Common myeloid progenitor, CD34-positive (primary cell): Measurements from ENCODE around the gene TMA16.

Source experiments
- CTCF ChIA-PET: fragments of 350-600 bp; sonication (Branson Sonifier 250); formaldehyde crosslinking; loops from one replicate; lab custom pipeline; 2021; ENCODE audit warnings: antibody characterized with exemption; lab: Charles Lee
- POLR2A ChIA-PET: fragments of 350-600 bp; sonication (Branson Sonifier 250); formaldehyde crosslinking; loops from one replicate; lab custom pipeline; 2021; ENCODE audit warnings: antibody characterized with exemption; lab: Charles Lee
- DNase-seq, 3 donors: peaks; one replicate each; pipeline versions ENCODE4 v3.0.0 to v3.0.0-alpha.2; 2013
- H3K27ac ChIP-seq, 2 experiments: 1 replicate in 1 of 2; 2 replicates in 1 of 2; pipeline ENCODE4 v1.7.0; 2013; ENCODE audit warnings: inconsistent platforms in 2 of 2, low read length in 2 of 2, mild to moderate bottlenecking in 2 of 2, low read depth in 1 of 2, moderate library complexity in 1 of 2; ENCODE audit not compliant: severe bottlenecking in 2 of 2, insufficient read depth in 1 of 2, poor library complexity in 1 of 2
- H3K27me3 ChIP-seq, 5 experiments: replicated peaks in 2 of 5; 1 replicate in 3 of 5; 2 replicates in 2 of 5; pipeline versions ENCODE4 v1.6.1 to v1.7.0; 2013; ENCODE audit warnings: low read length in 4 of 5, mild to moderate bottlenecking in 2 of 5, moderate library complexity in 2 of 5, inconsistent platforms in 1 of 5; ENCODE audit not compliant: insufficient read depth in 5 of 5, control insufficient read depth in 4 of 5
- H3K36me3 ChIP-seq, 4 experiments: 1 replicate in 2 of 4; 2 replicates in 2 of 4; pipeline versions ENCODE4 v1.6.1 to v1.7.0; 2013; ENCODE audit warnings: low read length in 3 of 4, control low read depth in 1 of 4, mild to moderate bottlenecking in 1 of 4; ENCODE audit not compliant: control insufficient read depth in 4 of 4, insufficient read depth in 4 of 4
- H3K4me1 ChIP-seq, 4 experiments: 1 replicate in 3 of 4; 2 replicates in 1 of 4; pipeline versions ENCODE4 v1.6.1 to v1.7.1; 2013; ENCODE audit warnings: low read length in 3 of 4, mild to moderate bottlenecking in 3 of 4, control low read depth in 1 of 4, inconsistent platforms in 1 of 4, moderate library complexity in 1 of 4; ENCODE audit not compliant: control insufficient read depth in 4 of 4, insufficient read depth in 4 of 4; ENCODE audit errors: control extremely low read depth in 1 of 4
- H3K4me3 ChIP-seq, 7 experiments: 1 replicate in 4 of 7; 2 replicates in 3 of 7; pipeline versions ENCODE4 v1.5.1 to v1.7.0; 2013; ENCODE audit warnings: mild to moderate bottlenecking in 7 of 7, low read length in 6 of 7, moderate library complexity in 6 of 7, inconsistent platforms in 2 of 7, low read depth in 2 of 7, control low read depth in 1 of 7; ENCODE audit not compliant: insufficient read depth in 4 of 7, control insufficient read depth in 1 of 7; ENCODE audit errors: extremely low read depth in 1 of 7
- H3K9me3 ChIP-seq, 5 experiments: 1 replicate in 4 of 5; 2 replicates in 1 of 5; pipeline versions ENCODE4 v1.6.1 to v1.7.1; 2013; ENCODE audit warnings: low read length in 4 of 5, mild to moderate bottlenecking in 2 of 5, inconsistent platforms in 1 of 5, low read depth in 1 of 5, moderate library complexity in 1 of 5; ENCODE audit not compliant: control insufficient read depth in 4 of 5, insufficient read depth in 2 of 5; ENCODE audit errors: control extremely low read depth in 1 of 5
- WGBS: methylation state at CpG from one replicate; pipeline ENCODE4 v1.1.5; 2013; ENCODE audit not compliant: insufficient coverage; 5-methylcytosine and 5-hydroxymethylcytosine counted together

The TMA16 gene

DNA sequence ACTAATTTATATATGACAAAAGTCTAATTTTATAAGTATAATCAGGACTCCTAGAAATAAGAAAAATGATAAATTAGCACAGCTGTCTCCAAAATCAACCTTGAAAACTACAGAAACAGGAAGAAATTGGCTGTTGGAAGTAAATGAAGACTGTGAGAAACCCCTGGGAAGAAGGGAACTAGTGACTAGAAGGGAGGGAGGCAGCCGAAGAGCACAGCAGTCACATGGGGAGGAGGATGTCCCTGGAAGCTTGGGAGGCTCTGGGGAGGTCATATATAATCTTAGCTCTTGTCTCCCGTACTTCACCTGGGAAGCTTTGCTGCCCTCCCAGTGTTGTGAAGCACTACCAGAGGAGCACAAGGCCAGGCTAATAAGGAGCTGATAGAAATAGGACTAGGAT lies 8.9 kb upstream of the TMA16 start:
- H3K4me1 ChIP-seq = peaks cover 0 to 7% (median 0%) of the 10 kb centered on the region in 4 experiments
- ChIA-PET CTCF (interaction anchor here (0.7 to 4.9 kb wide), 12 partner anchors 8 to 1246 kb away, joined by 3 to 117 read pairs (median 3); no protein-coding TSS in a partner anchor), POLR2A (no interaction called here)

DNA sequence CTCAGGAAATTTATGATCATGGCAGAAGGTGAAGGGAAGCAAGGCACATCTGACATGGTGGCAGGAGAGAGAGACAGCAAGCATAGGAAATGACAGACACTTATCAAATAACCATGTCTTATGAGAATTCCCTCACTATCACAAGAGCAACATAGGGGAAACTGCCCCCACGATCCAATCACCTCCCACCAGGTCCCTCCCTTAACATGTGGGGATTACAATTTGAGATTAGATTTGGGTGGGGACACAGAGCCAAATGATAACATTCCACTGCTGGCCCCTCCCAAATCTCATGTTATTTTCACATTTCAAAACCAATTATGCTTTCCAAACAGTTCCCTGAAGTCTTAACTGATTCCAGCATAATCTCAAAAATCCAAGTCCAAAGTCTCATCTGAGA lies 8.2 kb upstream of the TMA16 start:
- H3K9me3 ChIP-seq = peaks cover 0 to 4% (median 0%) of the 10 kb centered on the region in 5 experiments
- no peak overlapping the region for H3K4me3 ChIP-seq
- WGBS = no CpG with 5 or more reads among the region's 1 CpG
- H3K27ac ChIP-seq = no peak overlapping the region
- H3K4me1 ChIP-seq = peaks cover 0 to 7% (median 0%) of the 10 kb centered on the region in 4 experiments
- H3K27me3 ChIP-seq = no peaks in the 10 kb centered on the region
- no peak for DNase-seq
- no peaks in the 10 kb centered on the region for H3K36me3 ChIP-seq
- ChIA-PET POLR2A (no interaction called here), CTCF (interaction anchor here (0.9 to 4.9 kb wide), 8 partner anchors 16 to 194 kb away, joined by 3 to 117 read pairs (median 4); no protein-coding TSS in a partner anchor)

More for the DNA sequence above, 8.9 kb upstream of the TMA16 start:
- Histone ChIP-seq H3K4me3 (no peak overlapping the region), H3K36me3 (no peaks in the 10 kb centered on the region), H3K27ac (no peak overlapping the region), H3K27me3 (no peaks in the 10 kb centered on the region), H3K9me3 (peaks cover 0 to 4% (median 0%) of the 10 kb centered on the region in 5 experiments)
- WGBS = 80% methylated on average over 2 of the region's 2 CpGs
- DNase-seq = no peak

DNA sequence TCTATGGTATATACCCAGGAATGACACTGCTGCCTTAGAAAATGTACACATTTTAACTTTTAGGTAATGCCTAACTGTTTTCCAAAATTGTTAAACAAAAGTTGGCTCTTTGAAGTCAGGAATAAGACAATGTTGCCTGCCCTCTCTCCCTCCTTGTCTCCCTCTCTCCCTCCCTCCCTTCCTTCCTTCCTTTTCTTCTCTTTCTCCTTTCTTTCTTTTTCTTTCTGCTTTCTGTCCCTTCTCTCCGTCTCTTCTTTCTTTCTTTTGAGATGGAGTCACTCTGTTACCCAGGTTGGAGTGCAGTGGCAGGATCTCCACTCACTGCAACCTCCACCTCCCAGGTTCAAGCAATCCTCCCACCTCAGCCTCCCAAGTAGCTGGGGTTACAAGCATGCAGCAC lies 4.6 kb upstream of the TMA16 start:
- Histone ChIP-seq H3K27me3 (no peaks in the 10 kb centered on the region), H3K4me1 (peaks cover 0 to 9% (median 4%) of the 10 kb centered on the region in 4 experiments), H3K9me3 (peaks cover 0 to 4% (median 0%) of the 10 kb centered on the region in 5 experiments), H3K4me3 (no peak overlapping the region), H3K27ac (no peak overlapping the region), H3K36me3 (no peaks in the 10 kb centered on the region)
- no peak for DNase-seq
- CTCF ChIA-PET = interaction anchor here (0.6 kb wide), 1 partner anchor 57 kb away, joined by 3 read pairs; no protein-coding TSS in a partner anchor
- POLR2A ChIA-PET = no interaction called here
- 60% methylated on average over 1 of the region's 1 CpG for WGBS

DNA sequence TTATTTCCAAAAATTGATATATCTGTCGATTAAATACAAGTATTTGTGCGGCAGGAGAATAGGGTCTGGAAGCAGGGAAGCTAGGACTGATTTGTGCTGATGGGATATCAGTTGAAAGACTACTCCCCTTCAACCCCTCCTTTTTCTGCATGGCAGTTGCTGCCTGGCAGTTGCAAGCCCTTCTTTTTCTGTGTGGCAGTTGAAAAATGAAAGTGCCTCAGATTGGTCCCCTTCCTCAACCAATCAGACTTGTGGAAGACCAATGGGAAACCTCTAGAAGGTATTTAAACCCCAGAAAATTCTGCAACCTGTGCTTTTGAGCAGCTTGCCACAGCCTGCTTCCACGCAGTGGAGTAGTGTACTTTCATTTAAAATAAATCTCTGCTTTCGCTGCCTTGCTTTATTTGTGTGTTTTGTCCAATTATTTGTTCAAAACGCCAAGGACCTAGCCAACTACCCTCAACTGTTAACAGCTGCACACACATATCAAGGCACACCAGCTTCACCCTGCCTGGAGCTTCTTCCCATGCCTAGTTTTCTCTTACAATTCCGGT lies 1.5 kb upstream of the TMA16 start:
- Histone ChIP-seq H3K27ac (peak overlapping the region in 1 of 2 experiments; percentile 43), H3K9me3 (peaks cover 0 to 4% (median 0%) of the 10 kb centered on the region in 5 experiments), H3K4me1 (peaks cover 7 to 24% (median 14%) of the 10 kb centered on the region in 4 experiments), H3K27me3 (no peaks in the 10 kb centered on the region), H3K4me3 (peak overlapping the region in 3 of 7 experiments; percentile 97 to 98 (median 98)), H3K36me3 (peaks cover 0 to 11% (median under 1%) of the 10 kb centered on the region in 4 experiments)
- peak in 2 of 3 donors; percentile 19 to 39 for DNase-seq
- CTCF ChIA-PET = interaction anchor here (0.8 to 2.7 kb wide), 5 partner anchors 8 to 56 kb away, joined by 3 to 14 read pairs (median 4); no protein-coding TSS in a partner anchor
- WGBS = 94% methylated on average over 2 of the region's 6 CpGs
- POLR2A ChIA-PET = no interaction called here

DNA sequence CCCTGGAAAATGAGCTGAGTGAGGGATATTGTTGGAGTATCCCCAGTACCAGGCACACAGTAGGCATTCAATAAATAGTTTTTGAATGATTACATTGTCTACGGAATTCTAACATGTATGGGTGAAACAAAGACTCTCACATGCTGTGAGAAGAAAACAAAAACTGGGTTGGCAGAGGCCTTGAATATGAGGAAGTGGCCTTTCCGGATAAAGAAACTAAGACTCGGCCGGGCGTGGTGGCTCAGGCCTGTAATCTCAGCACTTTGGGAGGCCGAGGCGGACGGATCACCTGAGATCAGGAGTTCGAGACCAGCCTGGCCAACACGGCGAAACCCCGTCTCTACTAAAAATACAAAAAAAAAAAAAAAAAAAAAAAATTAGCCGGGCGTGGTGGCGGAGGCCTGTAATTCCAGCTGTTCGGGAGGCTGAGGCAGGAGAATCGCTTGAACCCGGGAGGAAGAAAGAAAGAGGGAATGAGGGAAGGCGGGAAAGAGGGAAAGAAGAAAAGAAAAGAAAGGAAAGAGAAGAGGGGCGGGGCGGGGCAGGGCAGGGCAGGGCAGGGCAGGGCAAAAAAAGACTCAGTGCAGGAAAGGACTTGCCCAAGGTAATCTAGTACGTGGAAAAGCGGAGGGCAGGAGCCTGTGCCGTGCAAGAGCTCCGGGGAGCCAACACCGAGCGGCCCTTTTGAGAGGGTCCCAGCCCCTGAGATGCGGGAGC lies 689 bp upstream of the TMA16 start:
- H3K27me3 ChIP-seq = no peaks in the 10 kb centered on the region
- 3% methylated on average over 13 of the region's 28 CpGs for WGBS
- peak in 2 of 3 donors; percentile 66 to 76 for DNase-seq
- peaks cover 0 to 11% (median under 1%) of the 10 kb centered on the region in 4 experiments for H3K36me3 ChIP-seq
- ChIA-PET POLR2A (interaction anchor here (1.2 kb wide), 1 partner anchor 12 kb away, joined by 3 read pairs; no protein-coding TSS in a partner anchor), CTCF (interaction anchor here (0.8 to 2.7 kb wide), 7 partner anchors 8 to 60 kb away, joined by 3 to 14 read pairs (median 4); no protein-coding TSS in a partner anchor)
- peak overlapping the region; percentile 93 to 99 (median 97) for H3K4me3 ChIP-seq
- no peaks in the 10 kb centered on the region for H3K9me3 ChIP-seq
- H3K27ac ChIP-seq = peak overlapping the region; percentile 85 to 94
- H3K4me1 ChIP-seq = peaks cover 7 to 24% (median 14%) of the 10 kb centered on the region in 4 experiments

DNA sequence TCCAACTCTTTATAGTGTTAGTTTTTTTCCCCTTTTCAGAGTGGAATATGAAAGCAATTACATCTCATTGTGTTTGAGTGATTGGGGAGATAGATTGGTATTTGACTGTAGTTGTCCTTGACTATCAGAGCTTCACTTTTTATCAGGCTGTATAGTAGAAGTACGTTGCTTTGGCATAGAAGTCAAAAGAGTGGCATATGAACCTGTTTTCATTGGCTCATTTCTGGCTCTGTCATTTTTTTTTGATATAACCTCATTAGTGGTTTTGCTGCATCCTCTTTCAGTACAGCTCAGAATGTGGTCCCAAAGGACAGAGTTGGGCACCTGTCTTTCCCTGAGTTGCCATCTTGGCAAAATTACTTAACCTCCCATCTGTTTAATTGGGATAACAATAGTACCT lies 1.4 kb downstream of the TMA16 start:
- Histone ChIP-seq H3K4me1 (peaks cover 7 to 24% (median 14%) of the 10 kb centered on the region in 4 experiments), H3K27me3 (no peaks in the 10 kb centered on the region), H3K27ac (peak overlapping the region in 1 of 2 experiments; percentile 94), H3K9me3 (no peaks in the 10 kb centered on the region), H3K36me3 (peaks cover 0 to 20% (median under 1%) of the 10 kb centered on the region in 4 experiments), H3K4me3 (peak overlapping the region in 6 of 7 experiments; percentile 34 to 98 (median 97))
- ChIA-PET CTCF (interaction anchor here (1.4 to 2.4 kb wide), 3 partner anchors 10 to 51 kb away, joined by 3 to 6 read pairs (median 5); no protein-coding TSS in a partner anchor), POLR2A (no interaction called here)
- WGBS = no CpG with 5 or more reads among the region's 1 CpG
- DNase-seq = peak in 2 of 3 donors; percentile 49 to 56
